ENCODE results near the gene TRIO.
A peak's percentile ranks its signal among the peaks of the same experiment; 100 is the strongest.

The TRIO gene

GRCh38 chr5:14413331-14413750, 270.2 kb downstream of the TRIO start:
- peaks cover 3% of the 10 kb centered on the region for H3K36me3 ChIP-seq (ENCODE audit: control insufficient read depth, insufficient read depth, low read length)
- no peak overlapping the region for H2BK120ac ChIP-seq (ENCODE audit: low read depth, low read length)

GRCh38 chr5:14414007-14414406, 270.9 kb downstream of the TRIO start:
- H3K4ac ChIP-seq (ENCODE audit: low read depth, low read length) = no peak overlapping the region
- no peak overlapping the region for H4K8ac ChIP-seq (ENCODE audit: low read depth, low read length)
- no peak overlapping the region for H3K4me2 ChIP-seq (ENCODE audit: low read length)
- peaks cover 32% of the 10 kb centered on the region for H3K4me1 ChIP-seq (ENCODE audit: control insufficient read depth, low read depth, low read length)
- H3K79me2 ChIP-seq (ENCODE audit: control insufficient read depth, insufficient read depth, low read length) = no peaks in the 10 kb centered on the region
- no peak overlapping the region for H4K5ac ChIP-seq (ENCODE audit: low read length)
- DNase-seq = no peak
- H3K27ac ChIP-seq (ENCODE audit: low read depth, low read length) = no peak overlapping the region
- H3K18ac ChIP-seq (ENCODE audit: low read length) = no peak overlapping the region
- peaks cover 1% of the 10 kb centered on the region for H3K79me1 ChIP-seq (ENCODE audit: low read length)
- no peak overlapping the region for H2BK5ac ChIP-seq (ENCODE audit: low read length)
- no CpG with 5 or more reads among the region's 11 CpGs for WGBS (ENCODE audit: extremely low coverage, insufficient coverage, low lambda C conversion rate)
- H2AK5ac ChIP-seq (ENCODE audit: low read length) = no peak overlapping the region
- H3K23ac ChIP-seq (ENCODE audit: low read length) = peak overlapping the region; percentile 38
- no peak overlapping the region for H3K56ac ChIP-seq (ENCODE audit: low read length)
- peaks cover 3% of the 10 kb centered on the region for H3K36me3 ChIP-seq (ENCODE audit: control insufficient read depth, insufficient read depth, low read length)
- H3K9ac ChIP-seq (ENCODE audit: low read length) = no peak overlapping the region
- H3K27me3 ChIP-seq (ENCODE audit: insufficient read depth, low read length, poor library complexity) = no peaks in the 10 kb centered on the region
- H2BK15ac ChIP-seq (replicated peaks; ENCODE audit: low read depth) = no peak overlapping the region
- no peak overlapping the region for H3K4me3 ChIP-seq (ENCODE audit: low read length)
- H2BK120ac ChIP-seq (ENCODE audit: low read depth, low read length) = no peak overlapping the region

More at GRCh38 chr5:14413331-14413750, 270.2 kb downstream of the TRIO start:
- Histone ChIP-seq H3K27me3 (ENCODE audit: insufficient read depth, low read length, poor library complexity) (no peaks in the 10 kb centered on the region), H3K4ac (ENCODE audit: low read depth, low read length) (no peak overlapping the region), H2BK5ac (ENCODE audit: low read length) (no peak overlapping the region), H3K4me3 (ENCODE audit: low read length) (no peak overlapping the region), H2AK5ac (ENCODE audit: low read length) (no peak overlapping the region), H3K79me2 (ENCODE audit: control insufficient read depth, insufficient read depth, low read length) (no peaks in the 10 kb centered on the region), H3K18ac (ENCODE audit: low read length) (no peak overlapping the region), H3K23ac (ENCODE audit: low read length) (no peak overlapping the region), H4K5ac (ENCODE audit: low read length) (no peak overlapping the region), H3K4me2 (ENCODE audit: low read length) (no peak overlapping the region), H3K79me1 (ENCODE audit: low read length) (peaks cover 1% of the 10 kb centered on the region), H3K56ac (ENCODE audit: low read length) (no peak overlapping the region), H3K27ac (ENCODE audit: low read depth, low read length) (no peak overlapping the region), H4K8ac (ENCODE audit: low read depth, low read length) (no peak overlapping the region), H2BK15ac (replicated peaks; ENCODE audit: low read depth) (no peak overlapping the region), H3K9ac (ENCODE audit: low read length) (no peak overlapping the region), H3K4me1 (ENCODE audit: control insufficient read depth, low read depth, low read length) (peaks cover 27% of the 10 kb centered on the region)
- no CpG with 5 or more reads among the region's 7 CpGs for WGBS (ENCODE audit: extremely low coverage, insufficient coverage, low lambda C conversion rate)
- DNase-seq = no peak

DNA sequence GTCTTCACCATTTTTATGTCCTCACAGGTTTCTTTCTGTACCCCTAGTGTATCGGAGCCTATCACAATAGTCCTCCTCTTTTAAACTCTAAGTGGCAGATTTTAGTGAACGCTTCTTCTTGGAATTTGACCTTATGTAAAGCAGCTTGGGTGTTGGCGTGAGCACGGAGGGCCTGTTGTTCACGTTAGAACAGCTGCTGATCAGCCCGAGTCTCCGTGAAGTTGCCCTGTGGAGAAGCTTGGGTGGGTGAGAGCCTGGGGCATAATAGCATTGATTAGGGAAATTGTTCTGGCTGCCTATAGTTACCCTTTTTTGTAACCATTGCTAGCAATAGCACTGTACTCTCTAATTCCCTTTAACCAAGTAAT, 271.5 kb downstream of the TRIO start:
- H2BK15ac ChIP-seq (replicated peaks; ENCODE audit: low read depth) = no peak overlapping the region
- no peak overlapping the region for H3K9ac ChIP-seq (ENCODE audit: low read length)
- no peak overlapping the region for H3K4me3 ChIP-seq (ENCODE audit: low read length)
- H3K79me1 ChIP-seq (ENCODE audit: low read length) = peaks cover 1% of the 10 kb centered on the region
- peaks cover 3% of the 10 kb centered on the region for H3K36me3 ChIP-seq (ENCODE audit: control insufficient read depth, insufficient read depth, low read length)
- WGBS (ENCODE audit: extremely low coverage, insufficient coverage, low lambda C conversion rate) = no CpG with 5 or more reads among the region's 7 CpGs
- H2BK5ac ChIP-seq (ENCODE audit: low read length) = no peak overlapping the region
- no peak overlapping the region for H3K18ac ChIP-seq (ENCODE audit: low read length)
- no peak overlapping the region for H4K8ac ChIP-seq (ENCODE audit: low read depth, low read length)
- H2BK120ac ChIP-seq (ENCODE audit: low read depth, low read length) = no peak overlapping the region
- H3K27ac ChIP-seq (ENCODE audit: low read depth, low read length) = no peak overlapping the region
- DNase-seq = no peak
- no peak overlapping the region for H4K5ac ChIP-seq (ENCODE audit: low read length)
- H2AK5ac ChIP-seq (ENCODE audit: low read length) = no peak overlapping the region
- peaks cover 33% of the 10 kb centered on the region for H3K4me1 ChIP-seq (ENCODE audit: control insufficient read depth, low read depth, low read length)
- H3K4ac ChIP-seq (ENCODE audit: low read depth, low read length) = no peak overlapping the region
- no peaks in the 10 kb centered on the region for H3K27me3 ChIP-seq (ENCODE audit: insufficient read depth, low read length, poor library complexity)
- no peak overlapping the region for H3K4me2 ChIP-seq (ENCODE audit: low read length)
- no peaks in the 10 kb centered on the region for H3K79me2 ChIP-seq (ENCODE audit: control insufficient read depth, insufficient read depth, low read length)
- H3K23ac ChIP-seq (ENCODE audit: low read length) = no peak overlapping the region
- no peak overlapping the region for H3K56ac ChIP-seq (ENCODE audit: low read length)

DNA sequence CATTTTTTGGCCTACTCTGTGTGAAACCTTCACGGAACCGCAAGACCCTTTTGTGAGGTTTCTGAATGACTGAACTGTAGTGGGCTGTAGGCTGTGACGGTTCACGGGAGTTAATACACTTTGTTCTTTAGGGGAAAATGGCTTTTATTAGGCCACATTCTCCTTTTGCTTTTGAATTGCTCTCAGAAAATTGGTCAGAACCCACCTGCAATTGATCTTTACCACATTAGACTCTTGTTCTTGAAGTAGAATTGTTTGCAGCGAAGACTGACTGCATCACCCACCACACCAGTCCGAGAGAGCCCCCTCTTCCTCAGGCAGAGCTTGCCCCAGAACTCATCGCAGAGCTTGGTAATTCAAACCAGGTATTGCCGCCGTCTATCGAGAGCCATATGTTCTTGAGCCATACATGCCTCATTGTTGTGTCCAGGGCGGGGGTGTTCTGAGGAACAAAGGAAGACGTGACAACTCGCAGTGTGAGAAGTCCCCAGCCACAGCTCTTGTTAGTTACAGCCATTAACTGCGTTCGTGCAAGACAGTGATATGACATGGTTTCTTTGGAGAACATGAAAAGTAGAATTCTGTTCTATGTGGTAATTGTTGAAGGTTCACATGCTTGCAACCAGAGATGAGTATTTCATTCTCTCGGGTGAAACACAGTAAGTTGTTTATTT, 272.0 kb downstream of the TRIO start:
- DNase-seq = no peak
- Histone ChIP-seq H3K4me2 (ENCODE audit: low read length) (no peak overlapping the region), H3K9ac (ENCODE audit: low read length) (no peak overlapping the region), H2BK15ac (replicated peaks; ENCODE audit: low read depth) (no peak overlapping the region), H3K79me2 (ENCODE audit: control insufficient read depth, insufficient read depth, low read length) (no peaks in the 10 kb centered on the region), H3K79me1 (ENCODE audit: low read length) (peaks cover 1% of the 10 kb centered on the region), H3K4ac (ENCODE audit: low read depth, low read length) (no peak overlapping the region), H3K4me1 (ENCODE audit: control insufficient read depth, low read depth, low read length) (peaks cover 33% of the 10 kb centered on the region), H3K18ac (ENCODE audit: low read length) (no peak overlapping the region), H3K4me3 (ENCODE audit: low read length) (no peak overlapping the region), H2BK120ac (ENCODE audit: low read depth, low read length) (no peak overlapping the region), H2BK5ac (ENCODE audit: low read length) (no peak overlapping the region), H3K27ac (ENCODE audit: low read depth, low read length) (no peak overlapping the region), H4K5ac (ENCODE audit: low read length) (no peak overlapping the region), H3K36me3 (ENCODE audit: control insufficient read depth, insufficient read depth, low read length) (peaks cover 1% of the 10 kb centered on the region), H4K8ac (ENCODE audit: low read depth, low read length) (no peak overlapping the region), H3K56ac (ENCODE audit: low read length) (no peak overlapping the region), H2AK5ac (ENCODE audit: low read length) (no peak overlapping the region), H3K23ac (ENCODE audit: low read length) (peak overlapping the region; percentile 74), H3K27me3 (ENCODE audit: insufficient read depth, low read length, poor library complexity) (no peaks in the 10 kb centered on the region)
- WGBS (ENCODE audit: extremely low coverage, insufficient coverage, low lambda C conversion rate) = no CpG with 5 or more reads among the region's 16 CpGs

DNA sequence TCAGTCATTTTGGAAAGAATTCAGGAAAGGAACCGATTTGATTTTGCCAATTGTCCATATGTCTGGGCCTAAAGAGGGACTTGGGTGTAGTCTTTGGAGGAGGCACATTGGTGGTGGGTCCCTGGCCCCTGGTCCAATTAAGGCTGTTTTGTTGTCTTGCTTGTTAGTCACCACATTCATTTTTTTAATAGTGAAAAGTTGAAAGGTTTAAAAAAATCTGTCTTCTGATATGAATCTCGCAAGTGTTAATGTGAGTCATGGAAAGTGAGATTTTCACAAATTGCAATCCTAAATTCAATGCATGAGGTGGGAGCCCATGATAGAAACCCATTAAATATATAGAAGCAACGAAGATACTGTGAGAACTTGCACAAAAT, 272.5 kb downstream of the TRIO start:
- H3K27ac ChIP-seq (ENCODE audit: low read depth, low read length) = no peak overlapping the region
- no peak overlapping the region for H2AK5ac ChIP-seq (ENCODE audit: low read length)
- DNase-seq = no peak
- H3K4me2 ChIP-seq (ENCODE audit: low read length) = no peak overlapping the region
- no peak overlapping the region for H2BK5ac ChIP-seq (ENCODE audit: low read length)
- no peak overlapping the region for H2BK120ac ChIP-seq (ENCODE audit: low read depth, low read length)
- no CpG with 5 or more reads among the region's 3 CpGs for WGBS (ENCODE audit: extremely low coverage, insufficient coverage, low lambda C conversion rate)
- no peak overlapping the region for H4K5ac ChIP-seq (ENCODE audit: low read length)
- peaks cover 33% of the 10 kb centered on the region for H3K4me1 ChIP-seq (ENCODE audit: control insufficient read depth, low read depth, low read length)
- H3K56ac ChIP-seq (ENCODE audit: low read length) = no peak overlapping the region
- H3K36me3 ChIP-seq (ENCODE audit: control insufficient read depth, insufficient read depth, low read length) = peaks cover 2% of the 10 kb centered on the region
- H3K18ac ChIP-seq (ENCODE audit: low read length) = no peak overlapping the region
- no peak overlapping the region for H4K8ac ChIP-seq (ENCODE audit: low read depth, low read length)
- no peaks in the 10 kb centered on the region for H3K27me3 ChIP-seq (ENCODE audit: insufficient read depth, low read length, poor library complexity)
- H3K23ac ChIP-seq (ENCODE audit: low read length) = no peak overlapping the region
- no peak overlapping the region for H3K4me3 ChIP-seq (ENCODE audit: low read length)
- no peak overlapping the region for H3K9ac ChIP-seq (ENCODE audit: low read length)
- no peak overlapping the region for H2BK15ac ChIP-seq (replicated peaks; ENCODE audit: low read depth)
- H3K79me1 ChIP-seq (ENCODE audit: low read length) = peaks cover 2% of the 10 kb centered on the region
- H3K4ac ChIP-seq (ENCODE audit: low read depth, low read length) = no peak overlapping the region
- no peaks in the 10 kb centered on the region for H3K79me2 ChIP-seq (ENCODE audit: control insufficient read depth, insufficient read depth, low read length)
